ENCODE data around the gene ZFP42.
"Not testable (repeated sequence)": the region's sequence is repeated elsewhere in the genome, so short reads cannot be mapped to it uniquely, and the experiment has no call there.

The ZFP42 gene

GRCh38 chr4:187992971-187993370 is 2.6 kb upstream of the ZFP42 start:
- TF ChIP-seq, protein P1, sequence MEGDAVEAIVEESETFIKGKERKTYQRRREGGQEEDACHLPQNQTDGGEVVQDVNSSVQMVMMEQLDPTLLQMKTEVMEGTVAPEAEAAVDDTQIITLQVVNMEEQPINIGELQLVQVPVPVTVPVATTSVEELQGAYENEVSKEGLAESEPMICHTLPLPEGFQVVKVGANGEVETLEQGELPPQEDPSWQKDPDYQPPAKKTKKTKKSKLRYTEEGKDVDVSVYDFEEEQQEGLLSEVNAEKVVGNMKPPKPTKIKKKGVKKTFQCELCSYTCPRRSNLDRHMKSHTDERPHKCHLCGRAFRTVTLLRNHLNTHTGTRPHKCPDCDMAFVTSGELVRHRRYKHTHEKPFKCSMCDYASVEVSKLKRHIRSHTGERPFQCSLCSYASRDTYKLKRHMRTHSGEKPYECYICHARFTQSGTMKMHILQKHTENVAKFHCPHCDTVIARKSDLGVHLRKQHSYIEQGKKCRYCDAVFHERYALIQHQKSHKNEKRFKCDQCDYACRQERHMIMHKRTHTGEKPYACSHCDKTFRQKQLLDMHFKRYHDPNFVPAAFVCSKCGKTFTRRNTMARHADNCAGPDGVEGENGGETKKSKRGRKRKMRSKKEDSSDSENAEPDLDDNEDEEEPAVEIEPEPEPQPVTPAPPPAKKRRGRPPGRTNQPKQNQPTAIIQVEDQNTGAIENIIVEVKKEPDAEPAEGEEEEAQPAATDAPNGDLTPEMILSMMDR (IDR thresholded peaks at IDR 0.05; ENCODE audit: control insufficient read depth, extremely low read depth, insufficient read depth), result no peak
- H3K4me3 ChIP-seq (ENCODE audit: low read depth, low read length), result no peak overlapping the region
- DNase-seq (ENCODE audit: low read depth), result no peak

GRCh38 chr4:187993827-187994226 is 1.7 kb upstream of the ZFP42 start:
- TF ChIP-seq, protein P1 (IDR thresholded peaks at IDR 0.05; ENCODE audit: control insufficient read depth, extremely low read depth, insufficient read depth), result no peak
- no peak for DNase-seq (ENCODE audit: low read depth)
- no peak overlapping the region for H3K4me3 ChIP-seq (ENCODE audit: low read depth, low read length)

DNA sequence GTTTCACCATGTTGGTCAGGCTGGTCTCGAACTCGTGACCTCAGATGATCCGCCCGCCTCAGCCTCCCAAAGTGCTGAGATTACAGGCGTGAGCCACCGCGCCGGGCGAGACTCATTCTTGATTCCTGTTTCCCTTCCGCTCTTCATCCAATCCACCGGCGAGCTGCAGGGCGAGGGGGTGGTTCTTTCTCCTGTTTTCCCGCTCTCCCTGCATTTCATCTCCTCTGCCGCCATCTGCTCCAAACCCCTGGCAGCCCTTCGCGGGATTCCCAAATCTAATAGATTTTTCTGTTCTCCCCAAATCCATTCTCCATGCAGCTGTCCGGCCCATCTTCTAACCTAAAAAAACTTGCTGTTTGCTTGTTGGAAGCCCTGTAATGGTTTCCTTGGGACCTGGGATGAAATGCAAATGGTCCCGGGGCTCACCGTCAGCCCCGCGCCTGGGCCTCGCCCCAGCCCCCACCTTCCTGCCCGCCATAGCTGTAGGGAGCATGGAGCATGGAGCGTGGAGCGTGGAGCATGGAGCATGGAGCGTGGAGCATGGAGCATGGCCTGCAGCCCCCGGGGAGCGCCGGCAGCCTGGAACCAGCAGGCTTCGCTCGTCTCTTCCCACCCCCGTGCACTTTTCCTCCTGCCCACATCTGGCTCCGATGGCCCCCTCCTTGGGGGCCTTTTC is 1.1 kb downstream of the ZFP42 start:
- DNase-seq (ENCODE audit: low read depth), result no peak
- TF ChIP-seq, protein P1 (IDR thresholded peaks at IDR 0.05; ENCODE audit: control insufficient read depth, extremely low read depth, insufficient read depth), result no peak
- no peak overlapping the region for H3K4me3 ChIP-seq (ENCODE audit: low read depth, low read length)

GRCh38 chr4:187997991-187998390 is 2.4 kb downstream of the ZFP42 start:
- DNase-seq (ENCODE audit: low read depth), result not testable (repeated sequence)

GRCh38 chr4:187999406-187999932 is 3.9 kb downstream of the ZFP42 start:
- TF ChIP-seq, protein P1 (IDR thresholded peaks at IDR 0.05; ENCODE audit: control insufficient read depth, extremely low read depth, insufficient read depth), result no peak
- DNase-seq (ENCODE audit: low read depth), result no peak
- H3K4me3 ChIP-seq (ENCODE audit: low read depth, low read length), result no peak overlapping the region

More at GRCh38 chr4:187997991-187998390, 2.4 kb downstream of the ZFP42 start:
- not testable (repeated sequence) for H3K4me3 ChIP-seq (ENCODE audit: low read depth, low read length)

GRCh38 chr4:188002323-188002722 is 6.8 kb downstream of the ZFP42 start:
- no peak overlapping the region for H3K4me3 ChIP-seq (ENCODE audit: low read depth, low read length)
- no peak for DNase-seq (ENCODE audit: low read depth)
- TF ChIP-seq, protein P1 (IDR thresholded peaks at IDR 0.05; ENCODE audit: control insufficient read depth, extremely low read depth, insufficient read depth), result no peak

GRCh38 chr4:188002751-188003150 is 7.2 kb downstream of the ZFP42 start:
- TF ChIP-seq, protein P1 (IDR thresholded peaks at IDR 0.05; ENCODE audit: control insufficient read depth, extremely low read depth, insufficient read depth), result no peak
- no peak for DNase-seq (ENCODE audit: low read depth)
- no peak overlapping the region for H3K4me3 ChIP-seq (ENCODE audit: low read depth, low read length)

All from LNCaP clone FGC (cell line).